ENCODE measurements around the gene LTB. TPM values are rescaled to one million over a fixed set of nuclear protein-coding genes. Genes with fewer than 3 reads are reported as not detected.
"Not testable (repeated sequence)": the region's sequence is repeated elsewhere in the genome, so short reads cannot be mapped to it uniquely, and the experiment has no call there.

LTB gene
- total RNA-seq, 1 experiment from 2014 or later, result not detected

- H3K79me1 ChIP-seq (ENCODE audit: insufficient read depth, low read depth, low read length, poor library complexity, severe bottlenecking); H3K4ac ChIP-seq (ENCODE audit: low read depth, low read length); H3K27me3 ChIP-seq (ENCODE audit: insufficient read depth, low read length); H3K14ac ChIP-seq (ENCODE audit: insufficient read depth, low read length); H3K23ac ChIP-seq (ENCODE audit: insufficient read length, low read depth, low read length); H2BK12ac ChIP-seq (ENCODE audit: insufficient read length, low read depth, low read length); H3K18ac ChIP-seq (ENCODE audit: insufficient read length, low read depth, low read length); H4K5ac ChIP-seq (ENCODE audit: insufficient read length, low read depth, low read length); H3K23me2 ChIP-seq (ENCODE audit: insufficient read length, low read depth, low read length, poor library complexity, severe bottlenecking); H3K9me3 Mint-ChIP-seq; H2BK120ac ChIP-seq (ENCODE audit: low read depth, low read length, poor library complexity, severe bottlenecking); H3K56ac ChIP-seq (ENCODE audit: insufficient read length, low read depth, low read length); H3K4me2 ChIP-seq (ENCODE audit: insufficient read depth, insufficient read length, low read length); H3K27ac ChIP-seq (ENCODE audit: insufficient read length, low read depth, low read length); H3K9me3 ChIP-seq (ENCODE audit: control insufficient read depth, low read depth, low read length); H2BK15ac ChIP-seq (ENCODE audit: low read depth, low read length); H2AFZ ChIP-seq (ENCODE audit: low read length); H3K9ac ChIP-seq (ENCODE audit: extremely low read depth, insufficient read length, low read length); H4K8ac ChIP-seq (replicated peaks; ENCODE audit: insufficient read length, low read depth, low read length); H2BK5ac ChIP-seq (ENCODE audit: insufficient read length, low read length); H4K20me1 ChIP-seq (ENCODE audit: control insufficient read depth, insufficient read depth, insufficient read length); H3K27me3 Mint-ChIP-seq (ENCODE audit: low read depth); H2AK5ac ChIP-seq (ENCODE audit: insufficient read length, low read length); H3T11ph ChIP-seq (ENCODE audit: low read length); H3K4me1 ChIP-seq (ENCODE audit: insufficient read depth, low read length); H4K91ac ChIP-seq (ENCODE audit: insufficient read length, low read depth, low read length); H2BK20ac ChIP-seq (ENCODE audit: low read depth, low read length, poor library complexity, severe bottlenecking); H3K79me2 ChIP-seq (ENCODE audit: insufficient read depth, low read length): not testable (repeated sequence)
- peak overlapping the region in 1 of 2 experiments; percentile 38; a peak in 1 of 5 replicates for H3K4me3 Mint-ChIP-seq
- H3K4me1 Mint-ChIP-seq, result peaks cover 4 to 10% of the 10 kb centered on the region in 2 experiments
- no CpG with 5 or more reads among the region's 5 CpGs for WGBS (ENCODE audit: extremely low coverage, insufficient read length, low lambda C conversion rate)
- TF ChIP-seq, protein P1, sequence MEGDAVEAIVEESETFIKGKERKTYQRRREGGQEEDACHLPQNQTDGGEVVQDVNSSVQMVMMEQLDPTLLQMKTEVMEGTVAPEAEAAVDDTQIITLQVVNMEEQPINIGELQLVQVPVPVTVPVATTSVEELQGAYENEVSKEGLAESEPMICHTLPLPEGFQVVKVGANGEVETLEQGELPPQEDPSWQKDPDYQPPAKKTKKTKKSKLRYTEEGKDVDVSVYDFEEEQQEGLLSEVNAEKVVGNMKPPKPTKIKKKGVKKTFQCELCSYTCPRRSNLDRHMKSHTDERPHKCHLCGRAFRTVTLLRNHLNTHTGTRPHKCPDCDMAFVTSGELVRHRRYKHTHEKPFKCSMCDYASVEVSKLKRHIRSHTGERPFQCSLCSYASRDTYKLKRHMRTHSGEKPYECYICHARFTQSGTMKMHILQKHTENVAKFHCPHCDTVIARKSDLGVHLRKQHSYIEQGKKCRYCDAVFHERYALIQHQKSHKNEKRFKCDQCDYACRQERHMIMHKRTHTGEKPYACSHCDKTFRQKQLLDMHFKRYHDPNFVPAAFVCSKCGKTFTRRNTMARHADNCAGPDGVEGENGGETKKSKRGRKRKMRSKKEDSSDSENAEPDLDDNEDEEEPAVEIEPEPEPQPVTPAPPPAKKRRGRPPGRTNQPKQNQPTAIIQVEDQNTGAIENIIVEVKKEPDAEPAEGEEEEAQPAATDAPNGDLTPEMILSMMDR (conservative IDR thresholded peaks at IDR 0.05), result peak; percentile 71
- H3K36me3 Mint-ChIP-seq (ENCODE audit: insufficient read depth in 1 of 3, low read depth in 3 of 3), result peaks cover 6 to 32% (median 23%) of the 10 kb centered on the region in 3 experiments; a peak in 6 of 7 replicates
- peak overlapping the region in 2 of 3 experiments; percentile 24 to 85; a peak in 2 of 7 replicates for H3K27ac Mint-ChIP-seq
- peak; percentile 79 for DNase-seq
Observed at GRCh38 chr6:31551371-31551770, 30.9 kb downstream of the LTB start.
